ENCODE data around the gene FRMD6. TPM values are rescaled to one million over a fixed set of nuclear protein-coding genes. Genes with fewer than 3 reads are reported as not detected.

FRMD6 gene
- total RNA-seq, 2 donors from 2014 or later, result 10.2 to 11.2 TPM

DNA sequence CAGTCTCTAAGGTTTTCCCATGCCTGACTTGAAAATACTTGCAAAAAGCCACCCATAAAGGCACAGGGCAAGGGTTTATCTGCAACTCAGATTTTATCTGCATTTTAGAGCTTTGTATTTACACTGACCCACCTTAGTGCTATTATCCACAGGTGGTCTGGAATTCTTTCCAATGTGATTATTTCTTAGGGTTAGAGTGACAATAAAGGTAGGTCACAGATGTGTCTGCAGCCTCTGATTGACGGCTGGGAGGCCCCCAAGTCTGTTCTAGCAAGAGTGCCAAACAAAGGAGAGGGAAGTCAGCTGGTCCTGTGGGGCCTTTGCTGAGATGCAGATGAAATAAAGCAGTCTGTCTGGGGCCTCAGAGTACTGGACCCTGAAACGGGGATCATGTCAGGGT lies 64.0 kb downstream of the FRMD6 start:
- WGBS, 2 donors, result 76 to 80% methylated on average over 2 of the region's 2 CpGs
- no peaks in the 10 kb centered on the region for H3K27me3 ChIP-seq
- no peak for ATAC-seq
- intact Hi-C loops (cut with DNase I), result no loop called here
- no peak overlapping the region for H3K27ac ChIP-seq
- peaks cover 0 to 2% of the 10 kb centered on the region in 2 donors for H3K36me3 ChIP-seq (replicated peaks in 1 of 2; ENCODE audit: insufficient read depth in 1 of 2, low read depth in 2 of 2)
- no peaks in the 10 kb centered on the region for H3K9me3 ChIP-seq
- no peak for DNase-seq
- no peaks in the 10 kb centered on the region for H3K4me1 ChIP-seq
- H3K4me3 ChIP-seq, result no peak overlapping the region
- no peak for TF ChIP-seq POLR2A (IDR thresholded peaks at IDR 0.05)
- TF ChIP-seq, protein P1, sequence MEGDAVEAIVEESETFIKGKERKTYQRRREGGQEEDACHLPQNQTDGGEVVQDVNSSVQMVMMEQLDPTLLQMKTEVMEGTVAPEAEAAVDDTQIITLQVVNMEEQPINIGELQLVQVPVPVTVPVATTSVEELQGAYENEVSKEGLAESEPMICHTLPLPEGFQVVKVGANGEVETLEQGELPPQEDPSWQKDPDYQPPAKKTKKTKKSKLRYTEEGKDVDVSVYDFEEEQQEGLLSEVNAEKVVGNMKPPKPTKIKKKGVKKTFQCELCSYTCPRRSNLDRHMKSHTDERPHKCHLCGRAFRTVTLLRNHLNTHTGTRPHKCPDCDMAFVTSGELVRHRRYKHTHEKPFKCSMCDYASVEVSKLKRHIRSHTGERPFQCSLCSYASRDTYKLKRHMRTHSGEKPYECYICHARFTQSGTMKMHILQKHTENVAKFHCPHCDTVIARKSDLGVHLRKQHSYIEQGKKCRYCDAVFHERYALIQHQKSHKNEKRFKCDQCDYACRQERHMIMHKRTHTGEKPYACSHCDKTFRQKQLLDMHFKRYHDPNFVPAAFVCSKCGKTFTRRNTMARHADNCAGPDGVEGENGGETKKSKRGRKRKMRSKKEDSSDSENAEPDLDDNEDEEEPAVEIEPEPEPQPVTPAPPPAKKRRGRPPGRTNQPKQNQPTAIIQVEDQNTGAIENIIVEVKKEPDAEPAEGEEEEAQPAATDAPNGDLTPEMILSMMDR (IDR thresholded peaks at IDR 0.05), result no peak

DNA sequence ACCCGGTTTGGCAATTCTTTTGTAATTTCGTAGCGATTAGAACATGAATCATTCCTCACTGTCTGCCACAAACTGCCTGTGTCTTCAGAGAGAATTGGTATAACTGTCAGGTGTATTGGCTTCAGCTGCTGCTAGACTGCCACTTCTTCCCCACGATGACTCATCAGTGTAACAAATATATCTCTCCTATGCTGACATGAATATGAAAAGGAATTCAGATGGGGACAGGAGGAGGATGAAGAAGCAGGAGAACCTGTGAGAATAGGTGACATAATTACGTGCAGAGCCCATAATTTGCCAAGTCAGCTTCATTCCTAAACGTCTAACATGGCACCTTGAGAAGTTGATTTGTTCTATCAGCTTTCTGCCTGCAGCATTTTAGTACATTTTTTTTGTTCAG lies 64.9 kb downstream of the FRMD6 start:
- WGBS, 2 donors, result 60 to 64% methylated on average over 6 of the region's 6 CpGs
- H3K27me3 ChIP-seq, result no peaks in the 10 kb centered on the region
- H3K36me3 ChIP-seq (replicated peaks in 1 of 2; ENCODE audit: insufficient read depth in 1 of 2, low read depth in 2 of 2), result peaks cover 0 to 2% of the 10 kb centered on the region in 2 donors
- no peak for TF ChIP-seq POLR2A (IDR thresholded peaks at IDR 0.05)
- TF ChIP-seq, protein P1 (IDR thresholded peaks at IDR 0.05), result no peak
- intact Hi-C loops (cut with DNase I), result no loop called here
- no peak overlapping the region for H3K27ac ChIP-seq
- no peaks in the 10 kb centered on the region for H3K4me1 ChIP-seq
- no peaks in the 10 kb centered on the region for H3K9me3 ChIP-seq
- no peak overlapping the region for H3K4me3 ChIP-seq
- no peak for DNase-seq
- ATAC-seq, result no peak

DNA sequence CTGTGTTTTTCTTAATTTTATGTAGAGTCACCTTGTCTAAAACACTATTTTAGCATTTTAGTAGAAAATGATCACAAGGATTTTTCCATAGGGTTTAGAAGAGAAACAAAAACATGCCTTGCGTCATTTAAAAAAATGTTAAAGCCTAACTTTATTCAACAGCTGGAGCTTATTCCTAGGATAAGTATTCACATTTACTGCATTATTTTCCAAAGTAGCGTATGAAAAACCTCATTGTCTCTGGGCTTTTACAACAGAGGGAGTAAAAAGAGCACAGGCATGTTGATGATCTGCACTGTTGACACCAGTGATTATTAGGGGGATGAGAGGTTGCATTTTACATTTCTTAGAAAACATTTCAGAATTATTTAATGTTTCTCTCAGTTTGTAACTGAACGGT lies 66.1 kb downstream of the FRMD6 start:
- WGBS, 2 donors, result 87 to 91% methylated on average over 3 of the region's 3 CpGs
- intact Hi-C loops (cut with DNase I), result no loop called here
- DNase-seq (no peak), ATAC-seq (no peak)
- H3K4me1 ChIP-seq, result no peaks in the 10 kb centered on the region
- no peak overlapping the region for H3K27ac ChIP-seq
- H3K4me3 ChIP-seq, result no peak overlapping the region
- TF ChIP-seq, protein P1 (IDR thresholded peaks at IDR 0.05), result no peak
- no peak for TF ChIP-seq POLR2A (IDR thresholded peaks at IDR 0.05)
- no peaks in the 10 kb centered on the region for H3K9me3 ChIP-seq
- no peaks in the 10 kb centered on the region for H3K27me3 ChIP-seq
- peaks cover 0 to 2% of the 10 kb centered on the region in 2 donors for H3K36me3 ChIP-seq (replicated peaks in 1 of 2; ENCODE audit: insufficient read depth in 1 of 2, low read depth in 2 of 2)

DNA sequence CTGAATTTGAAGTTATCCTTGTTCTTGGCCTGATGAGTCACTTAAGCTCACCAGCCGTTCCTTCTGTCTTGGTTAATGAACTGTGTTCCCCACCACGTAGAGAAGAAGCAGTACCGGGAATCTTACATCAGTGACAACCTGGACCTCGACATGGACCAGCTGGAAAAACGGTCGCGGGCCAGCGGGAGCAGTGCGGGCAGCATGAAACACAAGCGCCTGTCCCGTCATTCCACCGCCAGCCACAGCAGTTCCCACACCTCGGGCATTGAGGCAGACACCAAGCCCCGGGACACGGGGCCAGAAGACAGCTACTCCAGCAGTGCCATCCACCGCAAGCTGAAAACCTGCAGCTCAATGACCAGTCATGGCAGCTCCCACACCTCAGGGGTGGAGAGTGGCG lies 68.2 kb downstream of the FRMD6 start:
- H3K27me3 ChIP-seq, result no peaks in the 10 kb centered on the region
- WGBS, 2 donors, result 92 to 97% methylated on average over 9 to 17 of the region's 17 CpGs
- H3K27ac ChIP-seq, result no peak overlapping the region
- intact Hi-C loops (cut with DNase I), result no loop called here
- ATAC-seq, result no peak
- H3K36me3 ChIP-seq (replicated peaks in 1 of 2; ENCODE audit: insufficient read depth in 1 of 2, low read depth in 2 of 2), result peaks cover 0 to 2% of the 10 kb centered on the region in 2 donors
- no peak for DNase-seq
- TF ChIP-seq, protein P1 (IDR thresholded peaks at IDR 0.05), result no peak
- TF ChIP-seq POLR2A (IDR thresholded peaks at IDR 0.05), result no peak
- no peaks in the 10 kb centered on the region for H3K9me3 ChIP-seq
- H3K4me1 ChIP-seq, result no peaks in the 10 kb centered on the region
- H3K4me3 ChIP-seq, result no peak overlapping the region

DNA sequence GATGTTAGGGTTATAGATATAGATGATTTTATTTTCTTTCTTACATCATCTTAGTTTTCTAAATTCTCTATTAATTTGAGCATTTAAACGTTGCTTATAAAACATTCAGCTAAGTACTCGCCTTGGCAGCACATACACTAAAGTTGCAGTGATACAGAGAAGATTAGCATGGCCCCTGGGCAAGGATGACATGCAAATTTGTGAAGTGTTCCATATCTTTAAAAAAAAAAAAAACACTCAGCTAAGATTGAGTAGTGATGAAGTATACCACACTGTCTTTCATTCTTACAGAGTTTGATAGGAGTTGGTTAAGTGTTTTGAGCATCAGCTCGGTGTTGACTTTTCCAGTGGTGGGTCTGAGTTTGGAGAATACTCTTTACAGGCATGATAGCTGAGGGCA lies 72.3 kb downstream of the FRMD6 start:
- Histone ChIP-seq H3K27me3 (no peaks in the 10 kb centered on the region), H3K27ac (no peak overlapping the region), H3K4me3 (no peak overlapping the region), H3K9me3 (no peaks in the 10 kb centered on the region), H3K4me1 (no peaks in the 10 kb centered on the region), H3K36me3 (replicated peaks in 1 of 2; ENCODE audit: insufficient read depth in 1 of 2, low read depth in 2 of 2) (peaks cover 0 to 2% of the 10 kb centered on the region in 2 donors)
- TF ChIP-seq, protein P1 (IDR thresholded peaks at IDR 0.05), result no peak
- no peak for TF ChIP-seq POLR2A (IDR thresholded peaks at IDR 0.05)
- no peak for DNase-seq
- intact Hi-C loops (cut with DNase I), result no loop called here
- WGBS, 2 donors, result 84 to 86% methylated on average over 3 of the region's 3 CpGs
- no peak for ATAC-seq
